Osteocyte (in vitro differentiated cells): ENCODE measurements around the gene SMIM13. TPM values are rescaled to one million over a fixed set of nuclear protein-coding genes. Genes with fewer than 3 reads are reported as not detected.
A peak's percentile ranks its signal among the peaks of the same experiment; 100 is the strongest.
"Not testable (repeated sequence)": the region's sequence is repeated elsewhere in the genome, so short reads cannot be mapped to it uniquely, and the experiment has no call there.

Experiments
- DNase-seq: peaks from one replicate; pipeline ENCODE4 v3.0.0; 2021; ENCODE audit warnings: mixed read lengths; ENCODE audit not compliant: unreplicated experiment; ENCODE audit errors: extremely low spot score
- H3K27ac Mint-ChIP-seq: one replicate; pipeline ENCODE4 v1.8.0; 2021; ENCODE audit warnings: mild to moderate bottlenecking, mixed read lengths; ENCODE audit not compliant: unreplicated experiment
- H3K27me3 Mint-ChIP-seq: one replicate; pipeline ENCODE4 v1.8.0; 2021; ENCODE audit warnings: mixed read lengths; ENCODE audit not compliant: unreplicated experiment
- H3K36me3 Mint-ChIP-seq: one replicate; pipeline ENCODE4 v1.8.0; 2021; ENCODE audit warnings: mixed read lengths; ENCODE audit not compliant: unreplicated experiment
- H3K4me1 Mint-ChIP-seq: one replicate; pipeline ENCODE4 v1.8.0; 2021; ENCODE audit warnings: mixed read lengths; ENCODE audit not compliant: unreplicated experiment
- H3K4me3 Mint-ChIP-seq: one replicate; pipeline ENCODE4 v1.8.0; 2021; ENCODE audit warnings: mild to moderate bottlenecking, moderate library complexity, mixed read lengths; ENCODE audit not compliant: unreplicated experiment
- H3K9me3 Mint-ChIP-seq: one replicate; pipeline ENCODE4 v1.8.0; 2021; ENCODE audit warnings: mixed read lengths; ENCODE audit not compliant: unreplicated experiment
- CTCF ChIP-seq: fragments of 200-600 bp; sonication (generic); IDR thresholded peaks from 2 replicates; pipeline ENCODE4 v1.5.0; 2021; ENCODE audit warnings: antibody characterized with exemption, mild to moderate bottlenecking, moderate library complexity
- total RNA-seq: library from RNA; stranded (reverse); gene quantifications from 2 replicates; pipeline ENCODE4 v1.2.1, GENCODE V29; 2021

SMIM13 gene
- total RNA-seq, 1 donor from 2014 or later: 19.6 TPM

GRCh38 chr6:11080296-11080695 is 13.3 kb upstream of the SMIM13 start:
- Mint-ChIP-seq H3K27me3 (no peaks in the 10 kb centered on the region), H3K36me3 (no peaks in the 10 kb centered on the region), H3K4me3 (no peak overlapping the region), H3K9me3 (no peaks in the 10 kb centered on the region), H3K4me1 (peaks cover 17% of the 10 kb centered on the region), H3K27ac (no peak overlapping the region)
- TF ChIP-seq CTCF: no peak
- DNase-seq: no peak

- Mint-ChIP-seq H3K9me3 (no peaks in the 10 kb centered on the region), H3K27ac (no peak overlapping the region), H3K4me1 (peaks cover 14% of the 10 kb centered on the region), H3K27me3 (no peaks in the 10 kb centered on the region), H3K36me3 (no peaks in the 10 kb centered on the region), H3K4me3 (no peak overlapping the region)
- DNase-seq: no peak
- TF ChIP-seq CTCF: no peak
Observed at GRCh38 chr6:11083491-11083890, 10.1 kb upstream of the SMIM13 start.

- peak; percentile 53 for DNase-seq
- H3K4me3 Mint-ChIP-seq: no peak overlapping the region
- no peak overlapping the region for H3K27ac Mint-ChIP-seq
- no peaks in the 10 kb centered on the region for H3K9me3 Mint-ChIP-seq
- H3K36me3 Mint-ChIP-seq: no peaks in the 10 kb centered on the region
- TF ChIP-seq CTCF: no peak
- H3K4me1 Mint-ChIP-seq: peaks cover 12% of the 10 kb centered on the region
- no peaks in the 10 kb centered on the region for H3K27me3 Mint-ChIP-seq
Observed at GRCh38 chr6:11083956-11084355, 9.7 kb upstream of the SMIM13 start.

GRCh38 chr6:11085758-11086435 is 7.7 kb upstream of the SMIM13 start:
- TF ChIP-seq CTCF: no peak
- no peaks in the 10 kb centered on the region for H3K9me3 Mint-ChIP-seq
- no peaks in the 10 kb centered on the region for H3K36me3 Mint-ChIP-seq
- H3K27me3 Mint-ChIP-seq: no peaks in the 10 kb centered on the region
- no peak for DNase-seq
- no peak overlapping the region for H3K4me3 Mint-ChIP-seq
- peaks cover 12% of the 10 kb centered on the region for H3K4me1 Mint-ChIP-seq
- H3K27ac Mint-ChIP-seq: no peak overlapping the region

GRCh38 chr6:11087141-11087812 is 6.4 kb upstream of the SMIM13 start:
- peak; percentile 75 for DNase-seq
- H3K36me3 Mint-ChIP-seq, H3K27me3 Mint-ChIP-seq, H3K9me3 Mint-ChIP-seq, H3K27ac Mint-ChIP-seq, H3K4me3 Mint-ChIP-seq: not testable (repeated sequence)
- H3K4me1 Mint-ChIP-seq: peaks cover 12% of the 10 kb centered on the region
